Endodermal cell (in vitro differentiated cells): ENCODE results near the gene CD151. TPM values are rescaled to one million over a fixed set of nuclear protein-coding genes. Genes with fewer than 3 reads are reported as not detected.

Experiments used
- DNase-seq: peaks from one replicate; pipeline ENCODE4 v3.0.0-alpha.2; 2017
- H3K27ac ChIP-seq: 2 replicates; pipeline ENCODE4 v1.5.1; 2013; ENCODE audit warnings: mild to moderate bottlenecking, low read depth, low read length, moderate library complexity
- H3K27me3 ChIP-seq: 2 replicates; pipeline ENCODE4 v1.6.1; 2013; ENCODE audit warnings: mild to moderate bottlenecking, low read length, moderate library complexity; ENCODE audit not compliant: insufficient read depth, control insufficient read depth, poor library complexity, severe bottlenecking
- H3K36me3 ChIP-seq: 2 replicates; pipeline ENCODE4 v1.7.0; 2013; ENCODE audit warnings: mild to moderate bottlenecking, low read length, moderate library complexity; ENCODE audit not compliant: control insufficient read depth, insufficient read depth
- H3K4me1 ChIP-seq: one replicate; pipeline ENCODE4 v1.7.0; 2013; ENCODE audit warnings: low read length; ENCODE audit not compliant: control insufficient read depth, insufficient read depth
- H3K4me3 ChIP-seq: 2 replicates; pipeline ENCODE4 v1.5.1; 2013; ENCODE audit warnings: mild to moderate bottlenecking, low read length, moderate library complexity
- H3K9ac ChIP-seq: 2 replicates; pipeline ENCODE4 v1.6.1; 2013; ENCODE audit warnings: mild to moderate bottlenecking, low read length, moderate library complexity; ENCODE audit not compliant: poor library complexity, severe bottlenecking; ENCODE audit errors: extremely low read depth
- H3K9me3 ChIP-seq: 2 replicates; pipeline ENCODE4 v1.6.1; 2013; ENCODE audit warnings: mild to moderate bottlenecking, low read length, moderate library complexity; ENCODE audit not compliant: control insufficient read depth
- H3K27ac Mint-ChIP-seq: 2 replicates; pipeline ENCODE4 v1.8.0; 2020; ENCODE audit warnings: mixed read lengths
- H3K27me3 Mint-ChIP-seq: 2 replicates; pipeline ENCODE4 v1.8.0; 2021; ENCODE audit warnings: mild to moderate bottlenecking, mixed read lengths; ENCODE audit not compliant: insufficient read depth
- H3K36me3 Mint-ChIP-seq: 2 replicates; pipeline ENCODE4 v1.8.0; 2020; ENCODE audit warnings: low read depth, mixed read lengths
- H3K4me1 Mint-ChIP-seq: 2 replicates; pipeline ENCODE4 v1.8.0; 2020; ENCODE audit warnings: mixed read lengths
- H3K4me3 Mint-ChIP-seq: 2 replicates; pipeline ENCODE4 v1.8.0; 2020; ENCODE audit warnings: mild to moderate bottlenecking, moderate library complexity, mixed read lengths
- H3K9me3 Mint-ChIP-seq: 2 replicates; pipeline ENCODE4 v1.8.0; 2020; ENCODE audit warnings: mild to moderate bottlenecking, mixed read lengths
- CTCF ChIP-seq: fragments of 200-600 bp; sonication (generic); conservative IDR thresholded peaks from 2 replicates; pipeline ENCODE4 v1.5.0; 2021; ENCODE audit warnings: antibody characterized with exemption, mild to moderate bottlenecking
- WGBS, 2 experiments: methylation state at CpG; one replicate each; pipeline versions ENCODE4 v1.1.5 to v1.1.7; 2013; ENCODE audit warnings: missing lambda C conversion rate in 2 of 2, mixed read lengths in 1 of 2; ENCODE audit not compliant: insufficient coverage in 1 of 2, insufficient read length in 1 of 2; 5-methylcytosine and 5-hydroxymethylcytosine counted together
- total RNA-seq, 2 donors: library from RNA; stranded (reverse); fragmentation: NEBNext Ultra II Directional in 1 of 2; extraction: Animal tissue kit (Norgen Biotek cat#: 25700) in 1 of 2; gene quantifications; 2 replicates in 1 of 2; 3 replicates in 1 of 2; pipeline ENCODE4 v1.2.1, GENCODE V29; 2021

The CD151 gene
- total RNA-seq, 2 donors from 2014 or later = 139 to 165 TPM

GRCh38 chr11:829176-829846 lies 3.4 kb upstream of the CD151 start:
- peak overlapping the region; percentile 59 for H3K4me3 Mint-ChIP-seq
- TF ChIP-seq CTCF = no peak
- peak; percentile 76 for DNase-seq
- H3K27ac ChIP-seq = no peak overlapping the region
- no peak overlapping the region for H3K9ac ChIP-seq
- peaks cover 66% of the 10 kb centered on the region for H3K27me3 ChIP-seq
- no peaks in the 10 kb centered on the region for H3K36me3 ChIP-seq
- H3K4me1 ChIP-seq = peaks cover 18% of the 10 kb centered on the region
- peak overlapping the region; percentile 66 for H3K4me3 ChIP-seq
- peaks cover 7% of the 10 kb centered on the region for H3K36me3 Mint-ChIP-seq
- no peaks in the 10 kb centered on the region for H3K9me3 ChIP-seq
- H3K9me3 Mint-ChIP-seq = no peaks in the 10 kb centered on the region
- H3K4me1 Mint-ChIP-seq = peaks cover 24% of the 10 kb centered on the region
- 14 to 25% methylated on average over 9 to 39 of the region's 40 CpGs for WGBS, 2 experiments
- no peak overlapping the region for H3K27ac Mint-ChIP-seq
- H3K27me3 Mint-ChIP-seq = peaks cover 50% of the 10 kb centered on the region

- no peak for DNase-seq
- Histone ChIP-seq H3K4me3 (peak overlapping the region; percentile 66), H3K4me1 (peaks cover 20% of the 10 kb centered on the region), H3K9me3 (no peaks in the 10 kb centered on the region), H3K36me3 (no peaks in the 10 kb centered on the region), H3K9ac (no peak overlapping the region), H3K27me3 (peaks cover 66% of the 10 kb centered on the region), H3K27ac (no peak overlapping the region)
- H3K36me3 Mint-ChIP-seq = peaks cover 5% of the 10 kb centered on the region
- H3K4me3 Mint-ChIP-seq = peak overlapping the region; percentile 59
- 0 to 4% methylated on average over 17 to 39 of the region's 39 CpGs for WGBS, 2 experiments
- TF ChIP-seq CTCF = no peak
- no peaks in the 10 kb centered on the region for H3K9me3 Mint-ChIP-seq
- H3K27me3 Mint-ChIP-seq = peaks cover 50% of the 10 kb centered on the region
- H3K27ac Mint-ChIP-seq = no peak overlapping the region
- H3K4me1 Mint-ChIP-seq = peaks cover 24% of the 10 kb centered on the region
Observed at GRCh38 chr11:829847-830294, 2.9 kb upstream of the CD151 start.

GRCh38 chr11:830295-831117 lies 2.2 kb upstream of the CD151 start:
- TF ChIP-seq CTCF = no peak
- WGBS, 2 experiments = 0 to 3% methylated on average over 2 to 78 of the region's 78 CpGs
- peaks cover 20% of the 10 kb centered on the region for H3K4me1 ChIP-seq
- H3K27ac ChIP-seq = no peak overlapping the region
- Mint-ChIP-seq H3K4me1 (peaks cover 24% of the 10 kb centered on the region), H3K9me3 (no peaks in the 10 kb centered on the region), H3K27me3 (peaks cover 50% of the 10 kb centered on the region), H3K27ac (no peak overlapping the region), H3K36me3 (no peaks in the 10 kb centered on the region), H3K4me3 (peak overlapping the region; percentile 59)
- H3K9ac ChIP-seq = no peak overlapping the region
- H3K36me3 ChIP-seq = no peaks in the 10 kb centered on the region
- no peaks in the 10 kb centered on the region for H3K9me3 ChIP-seq
- H3K4me3 ChIP-seq = peak overlapping the region; percentile 56
- DNase-seq = peak; percentile 96
- H3K27me3 ChIP-seq = peaks cover 61% of the 10 kb centered on the region
